Vagina (tissue), 2 donors: ENCODE results near the gene RSPH1.

Experiments used
- POLR2AphosphoS5 ChIP-seq, 2 donors: sonication (generic); formaldehyde crosslinking; IDR thresholded peaks; one replicate each; pipeline ENCODE4 v1.9.0; 2017; ENCODE audit warnings: antibody characterized with exemption in 2 of 2, mild to moderate bottlenecking in 2 of 2, low read depth in 1 of 2; ENCODE audit not compliant: insufficient read depth in 1 of 2
- TF ChIP-seq, protein P1 (sequence below), 3 experiments: fragments of 450-650 bp in 2 of 3; fragments of 200-600 bp in 1 of 3; sonication (generic) in 1 of 3; IDR thresholded peaks; one replicate each; pipeline ENCODE4 v1.5.1; 2017 to 2019; ENCODE audit warnings: antibody characterized with exemption in 3 of 3, mild to moderate bottlenecking in 2 of 3, moderate library complexity in 2 of 3

DNA sequence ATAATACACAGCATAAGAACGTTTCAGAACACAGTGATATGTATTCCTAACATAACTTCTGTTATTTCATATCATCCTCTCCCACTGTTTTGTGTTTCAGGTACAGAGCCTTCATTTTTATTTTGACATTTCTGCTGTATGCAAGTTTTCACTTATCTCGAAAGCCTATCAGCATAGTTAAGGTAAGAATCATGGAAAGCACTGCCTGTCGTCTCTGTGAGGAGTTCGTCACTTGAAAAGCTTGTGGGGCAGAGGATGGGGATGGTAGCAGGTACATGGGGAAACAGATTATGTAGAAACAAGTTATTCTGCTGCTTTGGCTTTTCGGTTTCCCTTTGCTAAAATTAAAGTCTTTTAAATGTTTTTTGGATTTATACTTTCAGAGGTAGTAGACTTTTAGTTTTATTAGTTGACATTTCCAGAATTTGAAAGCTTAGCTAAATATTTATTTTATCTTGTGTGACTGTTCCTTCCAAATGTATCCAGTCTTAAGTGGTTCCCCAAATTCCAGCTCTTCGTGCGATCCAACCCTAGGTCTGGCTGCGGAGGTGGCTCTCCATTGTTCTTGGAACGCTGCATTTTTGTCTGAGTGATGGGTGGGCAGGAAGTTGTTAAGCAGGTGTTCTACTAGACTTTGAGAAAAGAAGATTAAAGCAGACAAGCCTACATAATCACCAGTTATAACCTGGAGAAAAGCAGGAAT, 29.8 kb upstream of the RSPH1 start:
- TF ChIP-seq, protein P1, sequence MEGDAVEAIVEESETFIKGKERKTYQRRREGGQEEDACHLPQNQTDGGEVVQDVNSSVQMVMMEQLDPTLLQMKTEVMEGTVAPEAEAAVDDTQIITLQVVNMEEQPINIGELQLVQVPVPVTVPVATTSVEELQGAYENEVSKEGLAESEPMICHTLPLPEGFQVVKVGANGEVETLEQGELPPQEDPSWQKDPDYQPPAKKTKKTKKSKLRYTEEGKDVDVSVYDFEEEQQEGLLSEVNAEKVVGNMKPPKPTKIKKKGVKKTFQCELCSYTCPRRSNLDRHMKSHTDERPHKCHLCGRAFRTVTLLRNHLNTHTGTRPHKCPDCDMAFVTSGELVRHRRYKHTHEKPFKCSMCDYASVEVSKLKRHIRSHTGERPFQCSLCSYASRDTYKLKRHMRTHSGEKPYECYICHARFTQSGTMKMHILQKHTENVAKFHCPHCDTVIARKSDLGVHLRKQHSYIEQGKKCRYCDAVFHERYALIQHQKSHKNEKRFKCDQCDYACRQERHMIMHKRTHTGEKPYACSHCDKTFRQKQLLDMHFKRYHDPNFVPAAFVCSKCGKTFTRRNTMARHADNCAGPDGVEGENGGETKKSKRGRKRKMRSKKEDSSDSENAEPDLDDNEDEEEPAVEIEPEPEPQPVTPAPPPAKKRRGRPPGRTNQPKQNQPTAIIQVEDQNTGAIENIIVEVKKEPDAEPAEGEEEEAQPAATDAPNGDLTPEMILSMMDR (IDR thresholded peaks at IDR 0.05), result no peak
- no peak for TF ChIP-seq POLR2AphosphoS5 (IDR thresholded peaks at IDR 0.05; ENCODE audit: insufficient read depth in 1 of 2, low read depth in 1 of 2)
